OCI-LY1 (cell line): ENCODE data around the gene CXADR.

ENCODE experiments used
- H2AFZ ChIP-seq: fragments of 200-600 bp; sonication (generic), shearing (Covaris generic); 2 replicates; pipeline ENCODE4 v1.6.0; 2014; ENCODE audit warnings: antibody characterized with exemption, mild to moderate bottlenecking, low read length
- H3F3A ChIP-seq: fragments of 200-600 bp; sonication (generic), shearing (Covaris generic); 2 replicates; pipeline ENCODE4 v1.6.0; 2014; ENCODE audit warnings: mild to moderate bottlenecking, antibody characterized with exemption, low read length, moderate library complexity; ENCODE audit not compliant: insufficient read depth
- H3K27ac ChIP-seq: fragments of 200-600 bp; sonication (generic); 2 replicates; pipeline ENCODE4 v1.5.1; 2014; ENCODE audit warnings: low read length, mixed run types, mild to moderate bottlenecking, low read depth; ENCODE audit not compliant: poor library complexity, severe bottlenecking
- H3K27me3 ChIP-seq: fragments of 200-600 bp; sonication (generic); 2 replicates; pipeline ENCODE4 v1.6.0; 2014; ENCODE audit warnings: antibody characterized with exemption, mild to moderate bottlenecking, low read length, moderate library complexity; ENCODE audit not compliant: insufficient read depth
- H3K36me3 ChIP-seq: fragments of 200-600 bp; sonication (generic); 2 replicates; pipeline ENCODE4 v1.6.1; 2014; ENCODE audit warnings: mild to moderate bottlenecking, antibody characterized with exemption, low read length, moderate library complexity, mixed read lengths; ENCODE audit not compliant: insufficient read depth
- H3K4me1 ChIP-seq: fragments of 200-600 bp; sonication (generic); 2 replicates; pipeline ENCODE4 v1.5.1; 2014; ENCODE audit warnings: mild to moderate bottlenecking, low read length, moderate library complexity; ENCODE audit not compliant: insufficient read depth, severe bottlenecking
- H3K4me2 ChIP-seq: fragments of 200-600 bp; sonication (generic), shearing (Covaris generic); 2 replicates; pipeline ENCODE4 v1.6.1; 2014; ENCODE audit warnings: low read length
- H3K4me3 ChIP-seq: fragments of 200-600 bp; sonication (generic); 2 replicates; pipeline ENCODE4 v1.5.1; 2014; ENCODE audit warnings: low read length, low read depth, mild to moderate bottlenecking, mixed read lengths; ENCODE audit not compliant: poor library complexity, severe bottlenecking
- H3K79me2 ChIP-seq: fragments of 200-600 bp; shearing (Covaris generic); 2 replicates; pipeline ENCODE4 v1.6.1; 2016; ENCODE audit warnings: mixed run types, low read length, mixed read lengths; ENCODE audit not compliant: insufficient read depth
- H3K9ac ChIP-seq: fragments of 200-600 bp; sonication (generic), shearing (Covaris generic); 2 replicates; pipeline ENCODE4 v1.6.1; 2014; ENCODE audit warnings: mild to moderate bottlenecking, low read length, mixed read lengths
- H3K9me2 ChIP-seq: fragments of 200-600 bp; sonication (generic), shearing (Covaris generic); 2 replicates; pipeline ENCODE4 v1.6.1; 2014; ENCODE audit warnings: low read depth, mild to moderate bottlenecking, low read length, mixed read lengths
- H3K9me3 ChIP-seq: fragments of 200-600 bp; shearing (Covaris generic); 2 replicates; pipeline ENCODE4 v1.6.1; 2014; ENCODE audit warnings: low read length, mixed read lengths
- H4K20me1 ChIP-seq: fragments of 200-600 bp; sonication (generic), shearing (Covaris generic); 2 replicates; pipeline ENCODE4 v1.6.0; 2016; ENCODE audit warnings: mild to moderate bottlenecking, low read length; ENCODE audit not compliant: insufficient read depth
- EZH2 ChIP-seq: fragments of 200-600 bp; sonication (generic), shearing (Covaris generic); IDR thresholded peaks from 2 replicates; pipeline ENCODE4 v1.8.0; 2017; ENCODE audit warnings: borderline replicate concordance, mixed run types, mild to moderate bottlenecking, antibody characterized with exemption, low read length, moderate library complexity, mixed read lengths
- TF ChIP-seq, protein P1 (sequence below): fragments of 200-600 bp; sonication (generic), shearing (Covaris generic); IDR thresholded peaks from 2 replicates; pipeline ENCODE4 v1.5.1; 2017; ENCODE audit warnings: mild to moderate bottlenecking, antibody characterized with exemption, low read length, moderate library complexity, mixed read lengths

The CXADR gene

DNA sequence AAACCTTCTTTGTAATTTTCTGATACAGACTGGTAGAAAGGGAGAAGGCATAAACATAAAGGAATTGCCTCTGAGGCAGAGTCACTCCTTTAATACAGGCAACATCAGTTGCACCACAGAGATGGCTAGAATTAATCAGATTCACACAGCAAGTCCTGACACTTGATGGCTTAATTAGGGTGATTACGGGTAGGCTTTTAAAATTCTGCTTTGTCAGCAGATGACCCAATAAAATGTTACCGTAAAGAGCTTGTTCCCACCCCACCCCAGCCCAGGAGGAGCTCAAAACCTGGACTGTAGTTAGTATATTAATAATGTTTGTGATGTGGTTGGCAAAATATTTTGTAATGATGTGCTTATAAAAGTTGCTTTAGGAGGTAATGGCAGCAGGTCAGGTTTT is 109.2 kb downstream of the CXADR start:
- TF ChIP-seq, protein P1, sequence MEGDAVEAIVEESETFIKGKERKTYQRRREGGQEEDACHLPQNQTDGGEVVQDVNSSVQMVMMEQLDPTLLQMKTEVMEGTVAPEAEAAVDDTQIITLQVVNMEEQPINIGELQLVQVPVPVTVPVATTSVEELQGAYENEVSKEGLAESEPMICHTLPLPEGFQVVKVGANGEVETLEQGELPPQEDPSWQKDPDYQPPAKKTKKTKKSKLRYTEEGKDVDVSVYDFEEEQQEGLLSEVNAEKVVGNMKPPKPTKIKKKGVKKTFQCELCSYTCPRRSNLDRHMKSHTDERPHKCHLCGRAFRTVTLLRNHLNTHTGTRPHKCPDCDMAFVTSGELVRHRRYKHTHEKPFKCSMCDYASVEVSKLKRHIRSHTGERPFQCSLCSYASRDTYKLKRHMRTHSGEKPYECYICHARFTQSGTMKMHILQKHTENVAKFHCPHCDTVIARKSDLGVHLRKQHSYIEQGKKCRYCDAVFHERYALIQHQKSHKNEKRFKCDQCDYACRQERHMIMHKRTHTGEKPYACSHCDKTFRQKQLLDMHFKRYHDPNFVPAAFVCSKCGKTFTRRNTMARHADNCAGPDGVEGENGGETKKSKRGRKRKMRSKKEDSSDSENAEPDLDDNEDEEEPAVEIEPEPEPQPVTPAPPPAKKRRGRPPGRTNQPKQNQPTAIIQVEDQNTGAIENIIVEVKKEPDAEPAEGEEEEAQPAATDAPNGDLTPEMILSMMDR, result no peak
- no peak for TF ChIP-seq EZH2

DNA sequence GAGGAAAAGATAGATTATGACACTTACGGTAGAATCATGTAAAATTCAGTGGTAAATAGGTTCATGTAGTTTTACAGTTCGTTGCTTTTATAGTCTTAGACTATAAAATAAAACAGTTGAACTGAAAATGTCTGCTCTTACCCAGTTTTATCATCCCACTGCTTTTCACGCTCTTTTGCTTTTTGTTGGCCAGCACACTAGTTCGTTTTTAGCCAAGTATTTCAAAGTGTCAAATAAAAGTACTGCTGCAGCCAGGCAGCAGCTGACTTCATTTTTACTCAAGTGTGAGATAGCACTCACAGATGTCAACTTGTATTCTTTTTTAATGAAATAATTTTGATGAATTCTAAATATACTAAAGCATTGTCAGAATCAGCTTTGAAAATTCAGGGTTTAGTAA is 118.4 kb downstream of the CXADR start:
- Histone ChIP-seq H3F3A (no peaks in the 10 kb centered on the region), H3K9me2 (no peaks in the 10 kb centered on the region), H3K27ac (no peak overlapping the region), H3K4me2 (no peak overlapping the region), H3K9me3 (no peaks in the 10 kb centered on the region), H3K4me3 (no peak overlapping the region), H3K36me3 (no peaks in the 10 kb centered on the region), H4K20me1 (no peaks in the 10 kb centered on the region), H3K4me1 (no peaks in the 10 kb centered on the region), H3K27me3 (no peaks in the 10 kb centered on the region; the same call in 1 of the 2 replicates), H3K79me2 (no peaks in the 10 kb centered on the region), H3K9ac (no peak overlapping the region), H2AFZ (no peak overlapping the region)
- TF ChIP-seq, protein P1, result no peak
- no peak for TF ChIP-seq EZH2

More for the DNA sequence above, 109.2 kb downstream of the CXADR start:
- Histone ChIP-seq H3K4me3 (no peak overlapping the region), H3K36me3 (no peaks in the 10 kb centered on the region), H3K79me2 (no peaks in the 10 kb centered on the region), H3F3A (no peaks in the 10 kb centered on the region), H4K20me1 (no peaks in the 10 kb centered on the region), H3K9me2 (no peaks in the 10 kb centered on the region), H3K9ac (no peak overlapping the region), H3K27me3 (no peaks in the 10 kb centered on the region), H3K27ac (no peak overlapping the region), H2AFZ (no peak overlapping the region), H3K9me3 (no peaks in the 10 kb centered on the region), H3K4me1 (no peaks in the 10 kb centered on the region), H3K4me2 (no peak overlapping the region)

DNA sequence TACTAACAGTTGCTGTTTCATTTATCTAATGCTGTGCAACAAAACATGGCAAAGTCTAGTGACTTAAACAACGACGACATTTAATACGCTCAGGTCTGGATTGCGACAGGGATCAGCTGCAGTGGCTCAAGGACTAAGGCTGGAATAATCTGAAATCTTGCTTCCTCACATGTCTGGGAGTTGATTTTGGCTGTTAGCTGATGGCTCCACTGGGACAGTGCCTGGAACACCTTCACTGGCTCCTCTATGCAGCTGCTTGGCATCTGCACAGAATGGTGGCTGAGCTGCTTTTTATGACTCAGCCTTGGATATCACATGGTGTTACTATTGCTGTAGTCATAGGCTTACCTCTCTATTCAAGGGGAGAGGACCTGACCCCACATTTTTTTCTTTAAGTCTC is 123.9 kb downstream of the CXADR start:
- no peaks in the 10 kb centered on the region for H3K36me3 ChIP-seq
- no peak overlapping the region for H3K27ac ChIP-seq
- no peak for TF ChIP-seq EZH2
- TF ChIP-seq, protein P1, result no peak
- H3K4me3 ChIP-seq, result no peak overlapping the region
- H3F3A ChIP-seq, result no peaks in the 10 kb centered on the region
- H3K9ac ChIP-seq, result no peak overlapping the region
- no peaks in the 10 kb centered on the region for H3K27me3 ChIP-seq
- no peaks in the 10 kb centered on the region for H3K4me1 ChIP-seq
- H2AFZ ChIP-seq, result no peak overlapping the region
- H3K79me2 ChIP-seq, result no peaks in the 10 kb centered on the region
- no peaks in the 10 kb centered on the region for H3K9me2 ChIP-seq
- no peaks in the 10 kb centered on the region for H3K9me3 ChIP-seq
- H4K20me1 ChIP-seq, result no peaks in the 10 kb centered on the region
- H3K4me2 ChIP-seq, result no peak overlapping the region
